Measurements from ENCODE around the gene STK32B.

STK32B gene

DNA sequence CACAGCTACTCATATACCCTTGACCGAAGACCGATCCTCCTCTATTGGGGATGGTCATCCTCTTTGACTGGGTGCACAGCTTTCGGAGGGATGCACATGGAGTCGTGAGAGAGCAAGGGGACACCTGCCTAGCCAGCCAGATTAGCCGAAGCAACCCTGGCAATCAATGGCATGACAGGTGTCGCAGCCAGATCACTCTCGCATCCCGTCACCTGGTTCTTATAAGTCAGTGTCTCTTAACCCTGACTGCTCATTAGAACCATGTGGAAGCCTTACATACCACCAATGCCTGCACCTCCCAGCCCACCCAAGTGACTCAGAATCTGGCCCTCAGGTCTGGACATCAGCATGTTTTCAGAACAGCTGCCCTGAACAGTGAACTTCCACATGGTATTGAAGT, 407.4 kb downstream of the STK32B start:
- DNase-seq, result no peak

DNA sequence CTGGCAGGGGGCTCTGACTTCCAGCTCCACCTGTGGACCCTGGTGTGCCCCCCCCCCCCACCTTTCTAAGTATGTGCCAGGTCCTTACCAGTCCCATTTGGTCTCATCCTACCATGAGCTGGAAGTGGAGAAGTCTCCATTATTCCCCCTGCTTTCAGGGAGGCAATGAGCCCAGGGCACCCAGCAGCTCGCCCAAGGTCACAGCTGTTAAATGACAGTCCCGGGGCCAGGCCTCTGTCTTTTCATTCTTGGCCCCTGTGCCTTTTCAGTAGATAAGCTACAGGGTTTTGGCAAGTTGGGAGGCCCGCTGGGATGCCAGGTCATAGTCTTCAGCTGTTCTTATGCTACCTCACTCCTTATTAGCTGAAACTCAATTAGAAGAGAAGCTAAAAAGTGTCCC, 408.0 kb downstream of the STK32B start:
- no peak for DNase-seq

DNA sequence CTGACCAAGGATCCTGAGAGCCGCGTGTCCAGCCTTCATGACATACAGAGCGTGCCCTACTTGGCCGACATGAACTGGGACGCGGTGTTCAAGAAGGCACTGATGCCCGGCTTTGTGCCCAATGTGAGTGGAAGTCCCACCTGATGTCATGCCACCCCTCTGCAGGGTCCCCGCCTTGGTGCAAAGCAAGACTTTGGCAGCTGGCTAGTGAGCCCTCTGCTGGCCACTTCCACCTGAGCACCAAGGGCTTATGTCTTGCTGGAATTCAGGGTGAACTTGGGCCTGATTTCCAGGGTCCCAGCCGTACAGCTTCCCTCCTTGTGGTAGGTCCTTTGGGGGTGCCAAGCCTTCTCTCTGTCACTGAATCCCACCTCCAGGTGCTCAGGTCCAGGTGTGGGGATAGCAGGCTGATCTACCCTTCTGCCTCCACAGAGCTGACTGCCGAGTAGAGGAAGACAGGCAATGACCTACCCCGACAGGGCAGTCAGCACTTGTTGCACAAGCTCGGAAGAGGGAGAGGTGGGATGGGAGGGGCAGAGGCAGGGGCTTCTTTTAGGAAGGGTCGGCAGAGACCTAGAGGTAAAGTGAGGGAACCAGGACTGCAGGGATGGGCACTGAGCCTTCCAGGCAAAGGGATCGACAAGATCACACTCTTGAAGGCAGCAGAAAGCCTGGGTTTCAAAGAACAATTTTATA, 409.0 kb downstream of the STK32B start:
- no peak for DNase-seq

DNA sequence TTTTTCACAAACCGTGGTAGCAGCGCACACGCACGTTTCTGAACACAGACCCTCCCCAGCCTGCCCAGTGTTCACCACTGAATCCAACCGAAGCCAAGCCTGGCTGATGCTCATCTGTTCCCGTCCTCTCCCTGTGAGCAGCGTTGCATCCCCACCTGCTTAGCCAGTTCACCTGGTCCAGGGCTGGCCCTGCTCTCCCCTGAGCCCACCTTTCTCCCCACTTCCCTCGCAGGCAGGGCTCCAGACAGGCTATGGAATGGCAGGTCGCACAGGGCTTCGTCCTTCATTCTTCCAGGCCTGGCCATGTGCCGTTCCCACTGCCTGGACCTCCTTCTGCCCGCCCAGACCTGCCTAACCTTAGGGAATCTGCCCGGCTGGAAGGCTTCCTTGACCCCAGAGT, 410.2 kb downstream of the STK32B start:
- no peak for DNase-seq

DNA sequence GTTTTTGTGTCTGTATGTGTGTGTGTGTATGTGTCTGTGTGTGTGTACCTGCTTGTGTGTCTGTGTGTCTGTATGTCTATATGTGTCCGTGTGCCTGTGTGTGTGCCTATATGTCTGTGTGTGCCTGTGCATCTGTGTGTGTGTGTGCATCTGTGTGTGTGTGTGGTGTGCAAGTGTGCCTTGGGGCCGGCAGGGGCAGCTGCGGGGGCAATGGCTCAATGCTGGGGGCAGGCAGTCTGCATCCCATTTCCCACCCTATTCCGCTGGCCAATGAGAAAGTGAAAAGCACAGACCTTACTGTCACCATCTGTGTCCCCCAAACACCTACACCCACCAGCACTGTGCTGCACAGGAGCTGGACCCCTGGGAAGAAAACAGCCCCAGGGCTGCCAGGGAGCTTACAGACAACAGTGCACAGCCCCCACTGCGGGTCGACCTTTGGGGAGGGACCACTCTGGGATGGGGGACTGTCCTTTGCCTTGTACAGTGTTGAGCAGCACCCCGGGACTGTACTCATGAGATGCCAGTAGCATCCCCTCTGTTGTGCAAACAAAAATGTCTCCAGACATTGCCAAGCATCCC, 411.1 kb downstream of the STK32B start:
- DNase-seq, result no peak

DNA sequence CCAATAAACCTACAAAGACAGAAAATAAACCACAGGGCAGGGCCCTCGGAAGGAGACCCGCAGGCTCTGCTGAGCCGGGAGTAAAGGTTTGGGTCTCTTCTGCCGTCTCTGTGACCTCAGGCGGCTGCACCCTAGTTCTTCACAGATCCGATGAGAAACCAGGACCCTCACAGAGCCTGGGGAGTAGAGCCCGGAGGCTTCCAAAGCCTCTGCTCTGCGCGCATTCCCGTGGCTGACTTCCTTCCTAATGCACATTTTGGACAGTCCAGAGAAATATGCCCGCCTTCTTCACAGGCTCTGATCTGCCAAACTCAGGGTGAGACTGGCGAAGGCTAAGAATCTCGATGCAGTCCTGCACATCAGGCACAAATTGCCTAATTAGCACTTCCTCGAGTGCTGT, 411.6 kb downstream of the STK32B start:
- no peak for DNase-seq

DNA sequence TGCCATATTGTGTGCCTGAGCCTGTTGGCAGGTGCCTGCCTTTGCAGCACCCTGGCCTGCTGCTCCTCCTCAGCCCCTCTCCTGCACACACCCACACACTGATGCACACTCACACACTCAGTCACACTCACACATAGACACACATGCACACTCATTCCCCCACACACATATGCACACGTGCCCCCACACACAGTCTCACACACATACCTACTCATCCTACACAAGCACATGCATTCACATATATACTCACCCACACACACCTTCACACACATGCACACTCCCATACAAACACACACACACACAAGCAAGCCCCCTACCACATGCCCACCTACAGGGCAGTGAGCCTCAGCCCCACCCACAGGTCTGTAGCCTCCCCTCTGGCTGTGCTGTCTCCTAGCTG, 412.1 kb downstream of the STK32B start:
- no peak for DNase-seq

DNA sequence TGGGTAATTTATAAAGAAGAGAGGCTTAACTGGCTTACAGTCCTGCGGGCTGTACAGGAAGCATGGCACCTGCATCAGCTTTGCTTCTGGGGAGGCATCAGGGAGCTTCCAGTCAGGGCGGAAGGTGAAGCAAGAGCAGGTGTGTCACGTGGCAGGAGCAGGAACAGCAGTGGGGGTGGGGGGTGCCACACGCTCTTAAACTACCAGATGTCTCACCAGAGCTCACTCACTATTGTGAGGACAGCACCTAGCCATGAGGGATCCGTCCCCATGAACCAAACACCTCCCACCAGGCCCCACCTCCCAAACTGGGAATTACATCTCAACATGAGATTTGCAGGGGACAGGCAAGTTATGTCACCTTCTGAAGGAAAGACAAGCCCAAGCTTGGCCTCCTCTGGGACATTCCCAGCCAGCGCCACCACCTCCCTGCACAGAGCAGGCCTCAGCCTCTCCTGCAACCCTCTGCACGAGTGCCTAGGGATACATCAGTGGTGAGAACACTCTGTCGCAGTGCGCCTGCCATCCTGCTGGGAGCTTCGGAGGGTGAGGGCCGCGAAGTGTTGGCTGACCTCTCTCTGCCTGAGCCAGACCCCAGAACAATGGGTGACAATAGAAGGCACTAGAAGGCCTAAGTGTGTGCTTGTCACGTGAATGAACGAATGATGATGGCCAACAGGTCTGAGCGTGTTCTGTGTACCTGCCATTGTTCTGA, 412.8 kb downstream of the STK32B start:
- DNase-seq, result no peak

DNA sequence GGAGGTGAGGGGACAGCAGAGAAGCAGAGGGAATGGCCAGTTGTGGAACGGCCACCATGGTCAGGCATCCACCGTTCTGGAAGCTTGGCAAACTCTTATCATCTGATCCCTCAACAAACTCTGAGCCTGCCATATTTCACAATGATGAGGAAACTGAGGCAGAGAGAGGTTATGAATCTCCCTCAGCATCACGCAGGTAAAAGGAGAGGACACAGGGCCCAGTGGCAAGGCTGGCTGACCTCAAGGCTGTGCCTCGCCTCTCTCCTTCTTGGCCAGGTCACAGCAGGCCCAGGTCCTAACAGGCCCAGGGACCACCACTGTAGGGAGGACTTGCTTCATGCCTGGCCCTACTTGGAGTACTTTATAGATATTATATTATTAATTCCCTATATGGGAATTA, 414.2 kb downstream of the STK32B start:
- DNase-seq, result no peak

DNA sequence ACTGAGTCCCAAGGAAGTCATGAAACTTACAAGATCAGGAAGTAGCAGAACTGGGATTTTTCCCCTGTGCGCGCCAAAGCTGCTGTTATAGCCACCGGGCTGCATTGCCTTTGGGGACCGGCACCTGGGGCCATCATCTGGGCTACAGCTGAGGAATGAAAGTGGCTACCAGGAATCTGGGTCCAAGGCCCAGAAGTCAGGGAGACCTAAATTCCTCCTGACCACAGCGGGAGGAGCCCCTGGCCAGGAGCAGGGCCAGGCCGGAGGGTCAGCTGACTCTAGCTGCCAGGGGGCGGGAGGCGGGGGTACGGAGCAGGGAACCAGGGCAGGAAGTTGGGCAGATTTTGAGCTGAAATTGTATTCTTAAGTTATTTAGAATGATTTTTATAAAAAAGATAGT, 414.7 kb downstream of the STK32B start:
- DNase-seq, result no peak

DNA sequence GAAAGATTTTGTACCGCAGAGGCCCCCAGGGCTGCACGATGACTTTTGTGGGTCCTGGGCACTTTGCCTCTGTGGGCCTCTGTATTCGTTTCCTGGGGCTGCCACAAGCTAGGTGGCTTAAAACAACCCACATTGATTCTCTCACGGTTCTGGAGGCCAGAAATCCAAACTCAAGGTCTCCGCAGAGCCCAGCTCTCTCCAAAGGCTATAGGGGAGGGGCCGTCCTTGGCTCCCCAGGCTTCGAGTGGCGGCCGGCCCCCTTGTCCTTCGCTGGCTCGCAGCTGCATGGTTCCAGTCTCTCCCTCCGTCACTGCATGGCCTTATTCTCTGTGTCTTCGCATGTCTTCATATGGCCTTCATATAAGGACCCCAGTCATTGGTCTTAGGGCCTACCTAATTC, 415.8 kb downstream of the STK32B start:
- DNase-seq, result no peak

DNA sequence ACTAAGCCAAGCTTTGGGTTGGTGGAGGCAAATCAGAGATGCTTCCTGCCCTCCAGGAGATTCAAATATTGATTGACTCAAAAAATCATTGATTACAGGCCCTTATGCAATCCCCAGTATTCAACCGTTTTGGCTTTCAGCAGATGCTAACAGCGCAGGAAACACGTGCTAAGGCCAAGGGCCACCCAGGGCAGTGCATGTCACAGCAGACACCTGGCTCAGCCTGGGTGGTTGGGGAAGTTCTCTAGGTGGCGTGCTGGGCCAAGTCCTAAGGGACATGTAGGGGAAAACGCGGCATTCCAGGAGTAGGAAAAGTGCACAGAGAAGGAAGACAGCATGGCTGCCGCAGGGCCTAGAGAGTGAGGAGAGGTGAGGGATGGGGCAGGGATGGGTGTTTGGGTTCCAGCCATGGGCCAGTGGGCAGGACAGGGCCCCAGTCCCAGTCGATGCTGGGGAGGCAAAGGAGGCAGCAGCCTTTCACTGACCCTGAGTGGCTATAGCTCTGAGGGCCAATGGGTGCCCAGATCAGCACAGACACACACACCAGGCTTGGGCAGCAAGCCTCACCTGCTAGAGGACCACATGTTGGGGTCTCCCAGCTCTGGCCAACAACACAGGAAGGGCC, 418.0 kb downstream of the STK32B start:
- DNase-seq, result no peak

DNA sequence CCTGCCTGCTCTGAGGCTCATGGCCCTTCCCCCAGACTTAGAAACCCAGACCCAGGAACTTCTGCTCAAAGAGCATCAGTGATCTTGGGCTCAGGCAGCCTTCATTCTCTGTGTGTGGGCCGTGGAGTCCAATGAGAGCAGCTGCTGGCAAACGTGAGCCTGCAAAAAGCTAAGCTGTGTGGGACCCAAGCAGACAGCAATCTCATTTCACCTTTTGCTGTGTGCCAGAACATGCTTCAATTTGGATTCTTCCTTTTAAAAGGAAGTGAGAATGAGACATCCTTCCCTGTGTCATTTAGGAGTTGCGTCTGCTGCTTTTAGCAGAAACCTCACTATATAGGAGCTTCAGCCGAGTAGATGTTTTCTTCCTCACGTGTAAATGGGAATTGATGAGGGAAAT, 418.6 kb downstream of the STK32B start:
- no peak for DNase-seq

DNA sequence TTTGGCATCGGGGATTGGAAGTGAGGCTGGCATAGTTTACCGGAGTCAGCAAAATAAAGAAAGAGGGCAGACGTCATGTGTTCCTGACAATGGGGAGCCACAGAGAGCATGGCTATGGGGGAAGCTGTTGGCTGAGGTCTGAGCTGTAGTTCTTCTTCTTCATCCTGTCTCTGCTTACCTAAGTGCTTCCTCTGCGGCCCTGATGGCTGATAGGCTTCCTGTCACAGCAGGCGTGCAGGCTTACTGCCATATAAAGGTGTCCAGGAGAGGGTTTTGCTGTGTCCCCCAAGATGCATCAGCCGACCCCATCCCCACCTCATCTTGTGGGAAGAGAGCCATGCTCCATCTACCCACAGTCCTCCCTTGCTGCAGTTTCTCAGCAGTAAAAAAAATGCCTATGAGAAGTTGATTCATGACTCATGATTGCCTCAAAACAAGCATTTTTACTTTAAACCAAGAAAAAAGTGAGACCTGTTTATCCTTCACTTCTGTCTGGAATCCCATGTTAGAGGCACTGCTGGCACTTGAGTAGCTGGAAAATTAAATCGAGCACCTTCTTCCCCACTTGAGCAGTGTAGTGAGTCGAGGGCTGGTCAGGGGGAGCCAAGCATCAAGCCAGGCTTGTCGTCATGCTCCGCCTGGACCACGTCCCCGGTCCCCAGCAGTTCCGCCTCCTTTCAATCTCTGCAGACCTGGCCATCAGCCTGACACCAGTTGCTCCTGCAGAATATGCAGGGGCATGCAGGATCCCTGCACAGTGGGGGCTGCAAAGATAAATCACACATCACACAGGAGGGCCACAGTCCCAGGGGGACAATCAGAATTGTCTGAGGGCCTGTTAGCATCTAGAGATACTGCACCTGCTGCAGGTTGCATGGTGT, 419.3 kb downstream of the STK32B start:
- DNase-seq, result no peak

DNA sequence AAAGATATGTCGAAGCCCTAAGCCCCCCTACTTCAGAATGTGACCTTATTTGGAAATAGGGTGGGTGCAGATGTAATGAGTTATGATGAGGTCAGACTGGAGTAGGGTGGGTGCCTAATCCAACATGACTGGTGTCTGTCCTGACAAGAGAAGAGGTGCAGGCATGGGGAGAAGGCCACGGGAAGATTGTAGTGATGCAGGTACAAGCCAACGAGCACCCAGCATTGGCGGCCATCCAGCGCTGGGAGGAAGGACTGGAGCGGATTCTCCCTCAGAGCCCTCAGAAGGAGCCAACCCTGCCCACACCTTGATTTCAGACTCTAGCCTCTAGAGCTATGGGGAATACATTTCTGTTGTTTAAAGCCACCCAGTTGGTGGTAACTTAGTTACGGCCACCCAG, 419.9 kb downstream of the STK32B start:
- DNase-seq, result no peak

DNA sequence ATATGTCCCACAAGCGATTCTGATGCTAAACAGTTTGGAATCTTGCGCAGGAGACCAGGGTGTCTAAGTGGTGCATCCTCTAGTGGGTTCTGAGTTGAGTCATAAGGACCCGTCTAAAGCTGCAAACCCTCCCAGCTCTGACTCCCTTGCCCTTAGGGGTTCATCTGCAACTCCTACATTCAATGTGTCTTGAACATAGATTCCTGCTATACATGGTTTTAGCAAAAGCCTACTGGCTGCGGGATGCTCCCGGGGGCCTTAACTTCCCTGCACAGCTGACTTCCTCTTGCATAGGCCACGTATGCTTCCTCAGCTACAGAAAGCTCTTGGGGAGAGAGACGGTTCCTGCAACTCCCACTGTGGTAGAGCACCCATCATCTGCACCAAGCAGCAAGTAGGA, 420.4 kb downstream of the STK32B start:
- DNase-seq, result no peak

DNA sequence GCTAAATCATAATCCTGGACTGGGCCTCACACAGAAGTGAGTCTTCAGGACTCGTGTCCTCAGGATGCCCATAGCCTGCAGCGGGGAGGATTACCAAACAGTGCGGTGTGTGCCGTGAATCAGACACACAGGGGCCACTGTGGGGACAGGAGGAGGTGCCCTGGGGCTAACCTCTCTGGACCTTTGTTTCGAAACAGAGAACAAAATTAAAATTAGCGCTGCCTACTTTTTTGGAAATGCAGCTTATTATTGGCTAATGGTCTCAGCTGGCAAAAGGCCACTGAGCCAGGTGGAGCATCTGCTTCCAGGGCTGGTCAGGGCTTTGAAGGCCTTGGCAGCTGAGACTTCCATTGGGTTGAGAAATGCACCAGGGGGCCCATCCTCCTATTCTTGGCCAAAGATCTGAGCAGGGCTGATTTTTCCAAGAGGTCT, 420.9 kb downstream of the STK32B start:
- DNase-seq, result no peak

DNA sequence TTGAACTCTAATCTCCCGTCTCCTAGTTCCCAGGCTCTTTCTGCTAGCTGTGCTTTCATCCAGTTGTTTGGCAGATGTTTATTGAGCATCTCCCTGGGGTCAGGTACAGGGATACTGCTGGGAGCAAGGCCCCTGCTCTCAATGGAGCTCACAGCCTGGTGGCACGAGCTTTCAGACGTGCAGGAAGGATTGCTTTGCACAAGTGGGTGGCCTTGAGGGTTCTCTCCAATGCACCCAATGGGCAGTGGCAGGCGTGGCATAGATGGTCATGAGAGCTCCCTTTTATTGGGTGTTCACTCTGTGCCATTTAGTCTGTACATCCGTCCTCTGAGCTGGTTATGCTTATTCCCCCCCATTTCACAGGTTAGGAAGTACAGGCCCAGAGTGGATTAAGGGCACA, 421.8 kb downstream of the STK32B start:
- DNase-seq, result no peak

DNA sequence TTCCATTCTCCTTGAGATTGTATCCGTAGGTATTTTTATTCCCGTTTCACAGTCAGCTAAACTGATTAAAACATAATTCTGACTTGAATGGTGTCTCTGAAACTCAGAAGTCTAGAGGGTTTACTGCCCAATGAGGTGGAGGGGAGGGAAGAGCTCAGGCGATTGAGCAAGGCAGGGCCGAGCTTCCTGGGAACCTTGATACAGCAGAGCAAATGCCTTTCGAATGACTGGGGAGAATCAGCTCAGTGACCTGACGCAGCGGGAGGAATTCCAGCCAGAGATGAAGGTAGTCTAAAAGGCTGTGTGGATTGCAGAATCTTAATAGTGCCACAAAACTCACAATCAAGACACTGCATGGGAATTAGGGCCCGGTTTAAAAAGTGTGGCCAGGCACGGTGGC, 423.5 kb downstream of the STK32B start:
- no peak for DNase-seq

DNA sequence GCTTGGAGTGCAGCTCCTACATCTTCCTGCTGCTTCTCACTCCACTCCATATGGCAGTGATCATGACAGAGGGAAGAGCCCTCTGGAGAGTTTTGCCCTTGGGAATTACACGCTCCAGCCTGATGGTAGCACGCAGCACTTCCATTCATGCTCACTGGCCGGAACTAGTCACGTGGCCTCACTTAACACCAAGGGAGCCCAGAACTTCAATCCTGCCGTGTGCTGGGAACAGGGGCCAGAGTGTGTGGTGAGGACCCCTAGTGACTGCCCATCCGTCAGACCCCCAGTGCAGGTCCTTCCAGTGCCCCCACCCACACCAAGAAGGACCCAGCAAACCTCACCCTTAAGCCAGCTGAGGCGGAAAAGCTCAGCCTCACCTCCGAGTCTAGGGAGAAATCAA, 426.3 kb downstream of the STK32B start:
- no peak for DNase-seq

DNA sequence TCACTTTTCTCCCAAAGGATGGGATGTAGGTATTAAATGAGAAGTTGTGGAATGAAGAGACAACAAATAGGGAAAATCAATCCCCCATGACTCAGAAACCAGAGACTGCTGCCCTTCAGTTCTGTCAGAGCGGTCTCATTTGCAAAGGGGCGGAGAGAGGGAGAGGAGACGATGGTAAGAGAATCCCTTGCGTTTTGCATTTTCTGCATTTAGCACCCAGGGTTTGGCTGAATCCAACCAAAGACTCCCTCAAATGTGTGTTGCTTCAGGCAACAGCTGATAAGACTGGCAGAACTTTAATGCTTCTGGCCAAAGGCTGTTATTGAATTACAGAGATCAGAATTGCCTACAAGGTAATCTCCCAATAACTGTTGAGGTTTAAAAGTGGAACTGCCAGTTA, 426.9 kb downstream of the STK32B start:
- DNase-seq, result no peak

DNA sequence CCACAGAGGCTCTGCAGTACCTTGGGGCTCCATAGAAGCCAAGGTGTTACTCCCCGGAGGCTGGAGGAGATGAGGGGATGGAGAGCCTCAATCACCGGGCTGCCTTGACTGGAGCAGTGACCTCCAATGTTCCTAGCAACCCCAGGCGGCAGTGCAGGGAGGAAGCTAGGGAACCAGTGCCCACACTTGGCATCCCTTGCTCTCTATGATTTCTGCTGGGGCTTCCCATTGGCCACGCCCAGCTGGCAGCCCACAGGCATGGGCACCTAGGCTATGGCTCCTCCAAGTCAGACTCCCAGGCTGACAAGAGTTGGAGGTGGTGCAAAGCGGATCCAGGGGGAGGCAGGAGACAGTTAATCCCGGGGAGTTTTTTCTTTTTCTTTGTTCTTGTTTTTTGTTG, 427.4 kb downstream of the STK32B start:
- DNase-seq, result no peak

DNA sequence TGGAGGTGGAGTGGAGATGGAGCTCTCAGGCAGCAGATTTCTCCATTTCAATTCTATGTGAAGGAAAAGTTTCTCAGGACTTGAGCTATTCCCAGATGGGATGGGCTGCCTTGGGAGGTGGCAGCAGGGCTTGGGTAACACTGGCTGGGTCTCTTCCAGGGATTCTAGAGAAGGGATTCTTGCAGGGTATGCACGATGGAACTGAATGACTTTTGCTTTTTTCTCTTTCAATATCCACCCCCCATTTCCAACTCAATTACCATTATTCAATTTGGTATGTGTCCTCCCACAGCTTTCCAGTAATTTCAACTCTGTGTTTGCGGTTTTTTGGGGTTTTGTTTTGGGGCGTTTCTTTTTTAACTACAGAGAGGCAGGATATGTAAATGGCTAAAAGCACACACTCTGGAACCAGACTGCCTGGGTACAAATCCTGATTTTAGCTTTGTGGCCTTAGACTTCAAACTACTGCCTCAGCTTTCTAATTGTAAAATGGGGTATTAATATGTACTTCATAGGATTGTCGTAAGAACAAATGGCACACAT, 428.3 kb downstream of the STK32B start:
- DNase-seq, result no peak

Data from activated naive CD4-positive, alpha-beta T cell treated with Interleukin-2 at 50 U/mL for 16 hours (primary cell).